ENCODE measurements around the gene PACS2.
"Not testable (repeated sequence)": the region's sequence is repeated elsewhere in the genome, so short reads cannot be mapped to it uniquely, and the experiment has no call there.

PACS2 gene

GRCh38 chr14:105316577-105316941 lies 2.0 kb downstream of the PACS2 start:
- no peak for DNase-seq

GRCh38 chr14:105316968-105317510 lies 2.5 kb downstream of the PACS2 start:
- no peak for DNase-seq

GRCh38 chr14:105317546-105317945 lies 3.0 kb downstream of the PACS2 start:
- no peak for DNase-seq

GRCh38 chr14:105322791-105323556 lies 8.4 kb downstream of the PACS2 start:
- no peak for DNase-seq

GRCh38 chr14:105323663-105324062 lies 9.1 kb downstream of the PACS2 start:
- DNase-seq: no peak

- no peak for DNase-seq
Measured at GRCh38 chr14:105324080-105324778, 9.7 kb downstream of the PACS2 start.

- no peak for DNase-seq
Measured at GRCh38 chr14:105324871-105325270, 10.3 kb downstream of the PACS2 start.

- DNase-seq: no peak
Measured at GRCh38 chr14:105325303-105325702, 10.8 kb downstream of the PACS2 start.

- no peak for DNase-seq
Measured at GRCh38 chr14:105325716-105326567, 11.4 kb downstream of the PACS2 start.

GRCh38 chr14:105326568-105326867 lies 12.0 kb downstream of the PACS2 start:
- DNase-seq: no peak

GRCh38 chr14:105326891-105327694 lies 12.5 kb downstream of the PACS2 start:
- DNase-seq: no peak

- DNase-seq: not testable (repeated sequence)
Measured at GRCh38 chr14:105327695-105328045, 13.1 kb downstream of the PACS2 start.

- DNase-seq: no peak
Measured at GRCh38 chr14:105328070-105328677, 13.6 kb downstream of the PACS2 start.

- DNase-seq: no peak
Measured at GRCh38 chr14:105328678-105329390, 14.3 kb downstream of the PACS2 start.

- no peak for DNase-seq
Measured at GRCh38 chr14:105329411-105330150, 15.0 kb downstream of the PACS2 start.

GRCh38 chr14:105330491-105330895 lies 15.9 kb downstream of the PACS2 start:
- no peak for DNase-seq

GRCh38 chr14:105331575-105332349 lies 17.2 kb downstream of the PACS2 start:
- no peak for DNase-seq

GRCh38 chr14:105332350-105332874 lies 17.9 kb downstream of the PACS2 start:
- no peak for DNase-seq

GRCh38 chr14:105333020-105333490 lies 18.5 kb downstream of the PACS2 start:
- no peak for DNase-seq
